ENCODE results near the gene TXNDC2. TPM values are rescaled to one million over a fixed set of nuclear protein-coding genes. Genes with fewer than 3 reads are reported as not detected.

TXNDC2 gene
- total and polyA plus RNA-seq, 10 of the 15 experiments (the other 5 are each of a cell fraction or from before 2014, with no cell fraction given), result 0.04 to 0.07 (median 0.06) TPM; not detected in 7

DNA sequence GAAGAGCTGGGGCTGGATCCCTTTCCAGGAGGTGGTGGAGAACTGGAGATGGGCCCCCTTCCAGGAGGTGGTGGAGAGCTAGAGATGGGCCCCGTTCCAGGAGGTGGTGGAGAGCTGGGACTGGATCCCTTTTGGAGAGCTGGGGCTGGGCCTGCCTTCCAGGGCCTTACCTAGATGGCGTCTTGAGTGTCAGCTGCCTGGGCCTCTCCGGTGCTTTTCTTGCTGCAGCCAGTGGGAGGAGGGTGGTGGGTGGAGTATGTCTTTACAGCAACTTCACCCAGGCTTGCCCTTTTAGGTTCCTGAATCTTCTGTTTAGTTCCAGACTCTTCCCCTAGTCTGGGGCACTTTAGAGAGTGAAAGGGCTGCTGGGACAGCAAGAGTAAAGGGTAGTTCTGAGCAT is 19.1 kb upstream of the TXNDC2 start:
- intact Hi-C loops (cut with micrococcal nuclease; ENCODE audit: unreplicated experiment) (no loop called here), in situ Hi-C loops (cut with MboI) (no loop called here)
- Histone ChIP-seq H3K4me2 (ENCODE audit: control insufficient read depth, insufficient read depth) (no peak overlapping the region), H3K36me3 (ENCODE audit: control insufficient read depth in 2 of 2, insufficient read depth in 2 of 2, low read length in 1 of 2) (no peaks in the 10 kb centered on the region), H3K9me3 (replicated peaks; ENCODE audit: control insufficient read depth, insufficient read depth, low read length) (peaks cover 9% of the 10 kb centered on the region; the same call in 2 of the 3 replicates), H3K4me3 (no peak overlapping the region), H4K20me1 (ENCODE audit: control insufficient read depth, insufficient read depth) (no peaks in the 10 kb centered on the region), H3K4me1 (ENCODE audit: control insufficient read depth, insufficient read depth, low read length) (peaks cover 15% of the 10 kb centered on the region), H3K27me3 (replicated peaks in 1 of 2; ENCODE audit: control insufficient read depth in 2 of 2, insufficient read depth in 2 of 2, low read length in 1 of 2) (no peaks in the 10 kb centered on the region), H3K27ac (ENCODE audit: control insufficient read depth, insufficient read depth) (no peak overlapping the region), H3K79me2 (ENCODE audit: control insufficient read depth, insufficient read depth, low read length) (no peaks in the 10 kb centered on the region), H2AFZ (ENCODE audit: control insufficient read depth, low read depth, low read length) (no peak overlapping the region), H3K9ac (ENCODE audit: control insufficient read depth, insufficient read depth, low read length) (no peak overlapping the region)
- DNase-seq (ENCODE audit: low read depth, low spot score) (no peak), ATAC-seq (no peak), FAIRE-seq (no peak)
- CTCF ChIA-PET, result no interaction called here
- RAD21 ChIA-PET (ENCODE audit: unreplicated experiment), result no interaction called here
- SMC1A ChIA-PET (ENCODE audit: uncharacterized antibody, unreplicated experiment), result no interaction called here
- no TSS peak for BruUV-seq (replicated peaks)
- 67% methylated on average over 3 of the region's 3 CpGs for WGBS (ENCODE audit: insufficient coverage, insufficient replicate concordance, low lambda C conversion rate, missing lambda C conversion rate)
- POLR2A ChIA-PET, result no interaction called here
- TF ChIP-seq SIX5 (IDR thresholded peaks at IDR 0.05; ENCODE audit: low read depth, low read length, severe bottlenecking), result no peak
- TF ChIP-seq IRF4 (IDR thresholded peaks at IDR 0.05; ENCODE audit: low read depth, low read length), result no peak
- no peak for TF ChIP-seq TARDBP (IDR thresholded peaks at IDR 0.05; ENCODE audit: borderline replicate concordance)
- TF ChIP-seq, protein P1, sequence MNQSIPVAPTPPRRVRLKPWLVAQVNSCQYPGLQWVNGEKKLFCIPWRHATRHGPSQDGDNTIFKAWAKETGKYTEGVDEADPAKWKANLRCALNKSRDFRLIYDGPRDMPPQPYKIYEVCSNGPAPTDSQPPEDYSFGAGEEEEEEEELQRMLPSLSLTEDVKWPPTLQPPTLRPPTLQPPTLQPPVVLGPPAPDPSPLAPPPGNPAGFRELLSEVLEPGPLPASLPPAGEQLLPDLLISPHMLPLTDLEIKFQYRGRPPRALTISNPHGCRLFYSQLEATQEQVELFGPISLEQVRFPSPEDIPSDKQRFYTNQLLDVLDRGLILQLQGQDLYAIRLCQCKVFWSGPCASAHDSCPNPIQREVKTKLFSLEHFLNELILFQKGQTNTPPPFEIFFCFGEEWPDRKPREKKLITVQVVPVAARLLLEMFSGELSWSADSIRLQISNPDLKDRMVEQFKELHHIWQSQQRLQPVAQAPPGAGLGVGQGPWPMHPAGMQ (IDR thresholded peaks at IDR 0.05; ENCODE audit: borderline replicate concordance), result no peak

DNA sequence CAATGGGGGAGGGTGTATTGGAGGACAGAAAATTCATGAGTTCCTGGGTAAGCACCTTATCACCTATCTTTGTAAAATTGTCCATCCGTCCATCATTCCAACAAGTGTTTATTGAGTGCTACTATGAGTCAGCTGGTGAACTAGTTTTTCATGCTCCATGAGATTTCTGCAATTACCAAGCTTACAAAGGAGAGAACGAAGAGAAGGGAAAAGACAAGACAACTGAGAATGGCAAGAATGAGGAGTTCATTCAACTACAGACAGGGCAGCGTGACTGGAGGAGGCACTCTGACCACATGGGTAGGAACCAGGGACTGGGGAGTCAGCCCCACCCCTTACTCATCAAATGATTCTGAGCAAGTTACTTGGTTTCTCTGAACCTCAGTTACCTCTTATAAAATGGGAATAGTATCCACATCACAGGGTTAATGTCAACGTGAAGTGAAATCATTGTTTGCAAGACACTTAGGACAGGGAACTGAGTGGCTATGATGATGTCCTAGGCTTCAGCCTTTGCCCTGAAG is 18.6 kb upstream of the TXNDC2 start:
- no peaks in the 10 kb centered on the region for H3K27me3 ChIP-seq (replicated peaks in 1 of 2; ENCODE audit: control insufficient read depth in 2 of 2, insufficient read depth in 2 of 2, low read length in 1 of 2)
- peaks cover 9% of the 10 kb centered on the region; the same call in 2 of the 3 replicates for H3K9me3 ChIP-seq (replicated peaks; ENCODE audit: control insufficient read depth, insufficient read depth, low read length)
- H3K79me2 ChIP-seq (ENCODE audit: control insufficient read depth, insufficient read depth, low read length), result no peaks in the 10 kb centered on the region
- 81% methylated on average over 4 of the region's 4 CpGs for WGBS (ENCODE audit: insufficient coverage, insufficient replicate concordance, low lambda C conversion rate, missing lambda C conversion rate)
- TF ChIP-seq, protein P2, sequence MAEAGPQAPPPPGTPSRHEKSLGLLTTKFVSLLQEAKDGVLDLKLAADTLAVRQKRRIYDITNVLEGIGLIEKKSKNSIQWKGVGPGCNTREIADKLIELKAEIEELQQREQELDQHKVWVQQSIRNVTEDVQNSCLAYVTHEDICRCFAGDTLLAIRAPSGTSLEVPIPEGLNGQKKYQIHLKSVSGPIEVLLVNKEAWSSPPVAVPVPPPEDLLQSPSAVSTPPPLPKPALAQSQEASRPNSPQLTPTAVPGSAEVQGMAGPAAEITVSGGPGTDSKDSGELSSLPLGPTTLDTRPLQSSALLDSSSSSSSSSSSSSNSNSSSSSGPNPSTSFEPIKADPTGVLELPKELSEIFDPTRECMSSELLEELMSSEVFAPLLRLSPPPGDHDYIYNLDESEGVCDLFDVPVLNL (IDR thresholded peaks at IDR 0.05; ENCODE audit: low read depth, low read length), result no peak
- TF ChIP-seq, protein P1 (IDR thresholded peaks at IDR 0.05; ENCODE audit: borderline replicate concordance), result no peak
- no peak for TF ChIP-seq CEBPB (IDR thresholded peaks at IDR 0.05; ENCODE audit: borderline replicate concordance in 1 of 2, low read depth in 2 of 2, low read length in 2 of 2)
- TF ChIP-seq RUNX3 (IDR thresholded peaks at IDR 0.05; ENCODE audit: low read length), result no peak
- no peak for TF ChIP-seq KDM1A (IDR thresholded peaks at IDR 0.05; ENCODE audit: borderline replicate concordance)
- TF ChIP-seq NR2F1 (conservative IDR thresholded peaks at IDR 0.05), result no peak
- no peak for TF ChIP-seq RBBP5 (conservative IDR thresholded peaks at IDR 0.05)
- TF ChIP-seq RAD51 (IDR thresholded peaks at IDR 0.05), result no peak
- TF ChIP-seq SIN3A (IDR thresholded peaks at IDR 0.05; ENCODE audit: low read depth, low read length), result no peak
- DNase-seq (ENCODE audit: low read depth, low spot score) (no peak), FAIRE-seq (no peak), ATAC-seq (no peak)
- H3K27ac ChIP-seq (ENCODE audit: control insufficient read depth, insufficient read depth), result no peak overlapping the region
- ChIA-PET POLR2A (interaction anchor here (0.6 to 0.7 kb wide), 2 partner anchors 1263 to 1426 kb away, joined by 6 to 7 read pairs; no protein-coding TSS in a partner anchor), RAD21 (ENCODE audit: unreplicated experiment) (no interaction called here), SMC1A (ENCODE audit: uncharacterized antibody, unreplicated experiment) (no interaction called here), CTCF (no interaction called here)
- intact Hi-C loops (cut with micrococcal nuclease; ENCODE audit: unreplicated experiment) (no loop called here), in situ Hi-C loops (cut with MboI) (no loop called here)
- no peak overlapping the region for H3K4me2 ChIP-seq (ENCODE audit: control insufficient read depth, insufficient read depth)
- H3K4me1 ChIP-seq (ENCODE audit: control insufficient read depth, insufficient read depth, low read length), result peaks cover 12% of the 10 kb centered on the region
- H3K9ac ChIP-seq (ENCODE audit: control insufficient read depth, insufficient read depth, low read length), result no peak overlapping the region
- BruUV-seq (replicated peaks), result no TSS peak
- no peak overlapping the region for H3K4me3 ChIP-seq
- no peaks in the 10 kb centered on the region for H4K20me1 ChIP-seq (ENCODE audit: control insufficient read depth, insufficient read depth)
- H2AFZ ChIP-seq (ENCODE audit: control insufficient read depth, low read depth, low read length), result no peak overlapping the region
- no peaks in the 10 kb centered on the region for H3K36me3 ChIP-seq (ENCODE audit: control insufficient read depth in 2 of 2, insufficient read depth in 2 of 2, low read length in 1 of 2)
